GM23248 (cell line): ENCODE data around the gene XKR3.

Experiments used
- EZH2 ChIP-seq: fragments of 200-600 bp; sonication (generic); IDR thresholded peaks from 2 replicates; pipeline ENCODE4 v1.6.1; 2018; ENCODE audit warnings: antibody characterized with exemption, mild to moderate bottlenecking; ENCODE audit not compliant: insufficient read depth, poor library complexity, severe bottlenecking
- EZH2phosphoT487 ChIP-seq: fragments of 200-600 bp; sonication (generic); IDR thresholded peaks from 2 replicates; pipeline ENCODE4 v1.6.1; 2018; ENCODE audit warnings: antibody characterized with exemption, moderate library complexity, mild to moderate bottlenecking, low read depth; ENCODE audit not compliant: insufficient read depth

DNA sequence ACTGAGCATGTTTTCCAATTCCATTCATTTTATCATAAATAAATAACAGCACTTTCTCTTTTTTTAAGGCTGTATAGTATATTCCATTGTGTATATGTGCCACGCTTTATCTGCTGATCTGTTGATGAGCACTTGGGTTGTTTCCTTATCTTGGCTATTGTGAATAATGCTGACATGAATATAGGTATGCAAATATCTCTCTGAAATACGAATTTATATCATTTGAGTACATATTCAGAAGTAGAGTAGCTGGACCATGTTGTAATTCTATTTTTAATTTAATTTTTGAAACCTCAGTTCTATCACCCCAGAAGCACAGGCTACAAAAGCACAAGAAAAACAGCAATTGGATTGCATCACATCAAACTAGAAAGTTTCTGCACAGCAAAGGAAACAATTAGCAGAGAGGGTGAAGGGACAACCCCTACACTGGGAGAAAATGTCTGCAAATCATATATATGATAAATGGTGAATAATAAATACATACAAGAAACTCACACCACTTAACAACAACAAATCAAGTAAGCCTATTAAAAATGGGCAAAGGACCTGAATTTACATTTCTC lies 43.4 kb downstream of the XKR3 start:
- no peak for TF ChIP-seq EZH2phosphoT487
- TF ChIP-seq EZH2 = no peak
